NCI-H1417 (cell line): ENCODE results near the gene LTO1.

ENCODE experiments used
- DNase-seq, 3 experiments: peaks; one replicate each; lab custom pipeline; 2025; lab: John Stamatoyannopoulos, UW

The LTO1 gene

GRCh38 chr11:69644962-69645675 is 30.0 kb downstream of the LTO1 start:
- peak in 2 of 3 experiments; percentile 36 to 44 for DNase-seq

- peak in 2 of 3 experiments; percentile 72 to 75 for DNase-seq
These were observed 30.8 kb downstream of the LTO1 start for GRCh38 chr11:69644071-69644961.

- peak in 2 of 3 experiments; percentile 68 to 72 for DNase-seq
These were observed 31.5 kb downstream of the LTO1 start for GRCh38 chr11:69643646-69644045.

- peak; percentile 30 to 82 (median 77) for DNase-seq
These were observed 32.1 kb downstream of the LTO1 start for GRCh38 chr11:69642913-69643632.

- DNase-seq: peak in 1 of 3 experiments; percentile 36
These were observed 32.6 kb downstream of the LTO1 start for GRCh38 chr11:69642549-69642912.

GRCh38 chr11:69641681-69642548 is 33.2 kb downstream of the LTO1 start:
- DNase-seq: no peak

- DNase-seq: peak in 2 of 3 experiments; percentile 45 to 56
These were observed 34.1 kb downstream of the LTO1 start, which contains the start of gene CCND1 for GRCh38 chr11:69640995-69641581. TSS of gene CCND1 (plus strand) at chr11:69641156. CDS start at chr11:69641314, 158 bp downstream.

GRCh38 chr11:69640260-69640994 is 34.7 kb downstream of the LTO1 start:
- DNase-seq: no peak

GRCh38 chr11:69639831-69640230 is 35.3 kb downstream of the LTO1 start:
- DNase-seq: no peak

- DNase-seq: peak in 2 of 3 experiments; percentile 53 to 67
These were observed 36.0 kb downstream of the LTO1 start for GRCh38 chr11:69638941-69639681.

GRCh38 chr11:69637941-69638871 is 36.9 kb downstream of the LTO1 start:
- DNase-seq: peak in 1 of 3 experiments; percentile 8

GRCh38 chr11:69637198-69637940 is 37.8 kb downstream of the LTO1 start:
- DNase-seq: no peak

- DNase-seq: peak in 2 of 3 experiments; percentile 27 to 28
These were observed 38.5 kb downstream of the LTO1 start for GRCh38 chr11:69636512-69637197.

GRCh38 chr11:69635804-69636511 is 39.2 kb downstream of the LTO1 start:
- no peak for DNase-seq

- DNase-seq: no peak
These were observed 40.0 kb downstream of the LTO1 start for GRCh38 chr11:69635195-69635594.

GRCh38 chr11:69634590-69634989 is 40.6 kb downstream of the LTO1 start:
- DNase-seq: no peak
